DOHH2 (cell line): ENCODE results near the gene SLC4A1AP.

Source experiments
- H3F3A ChIP-seq: fragments of 200-600 bp; sonication (generic), shearing (Covaris generic); 2 replicates; pipeline ENCODE4 v1.6.0; 2016; ENCODE audit warnings: antibody characterized with exemption, mild to moderate bottlenecking; ENCODE audit not compliant: control insufficient read depth, insufficient read depth
- H3K27ac ChIP-seq: fragments of 200-600 bp; sonication (generic); 2 replicates; pipeline ENCODE4 v1.5.1; 2014; ENCODE audit warnings: low read depth, mild to moderate bottlenecking, low read length, moderate library complexity
- H3K27me3 ChIP-seq: fragments of 200-600 bp; sonication (generic); 2 replicates; pipeline ENCODE4 v1.6.1; 2014; ENCODE audit warnings: mild to moderate bottlenecking, low read length, mixed read lengths; ENCODE audit not compliant: control insufficient read depth
- H3K36me3 ChIP-seq: fragments of 200-600 bp; sonication (generic); 2 replicates; pipeline ENCODE4 v1.6.1; 2014; ENCODE audit warnings: mild to moderate bottlenecking, low read length, moderate library complexity, mixed read lengths; ENCODE audit not compliant: control insufficient read depth
- H3K4me1 ChIP-seq: fragments of 200-600 bp; sonication (generic); 2 replicates; pipeline ENCODE4 v1.6.1; 2014; ENCODE audit warnings: mild to moderate bottlenecking, low read length, mixed read lengths; ENCODE audit not compliant: control insufficient read depth
- H3K4me2 ChIP-seq: fragments of 200-600 bp; sonication (generic); 2 replicates; pipeline ENCODE4 v1.6.0; 2014; ENCODE audit warnings: mild to moderate bottlenecking, low read length, moderate library complexity
- H3K4me3 ChIP-seq: fragments of 200-600 bp; sonication (generic); 2 replicates; pipeline ENCODE4 v1.5.1; 2014; ENCODE audit warnings: mild to moderate bottlenecking, low read length, mixed read lengths
- H3K79me2 ChIP-seq: fragments of 200-600 bp; sonication (generic); 2 replicates; pipeline ENCODE4 v1.6.1; 2014; ENCODE audit warnings: mild to moderate bottlenecking, low read length, mixed read lengths; ENCODE audit not compliant: control insufficient read depth
- H3K9me2 ChIP-seq: fragments of 200-600 bp; sonication (generic); replicated peaks from 2 replicates; pipeline ENCODE4 v1.6.1; 2014; ENCODE audit warnings: mild to moderate bottlenecking, low read length, mixed read lengths; ENCODE audit not compliant: control insufficient read depth
- H3K9me3 ChIP-seq: fragments of 200-600 bp; sonication (generic); 2 replicates; pipeline ENCODE4 v1.6.1; 2014; ENCODE audit warnings: antibody characterized with exemption, low read length, mixed read lengths; ENCODE audit not compliant: control insufficient read depth, insufficient read depth
- H4K20me1 ChIP-seq: fragments of 200-600 bp; sonication (generic); 2 replicates; pipeline ENCODE4 v1.6.0; 2014; ENCODE audit warnings: low read depth, mild to moderate bottlenecking, antibody characterized with exemption, low read length, moderate library complexity; ENCODE audit not compliant: control insufficient read depth, insufficient read depth
- CTCF ChIP-seq: fragments of 200-600 bp; sonication (generic); IDR thresholded peaks from one replicate; pipeline ENCODE4 v1.5.1; 2014; ENCODE audit warnings: antibody characterized with exemption, mild to moderate bottlenecking, low read depth, low read length; ENCODE audit not compliant: poor library complexity, severe bottlenecking
- EZH2phosphoT487 ChIP-seq: fragments of 200-600 bp; sonication (generic); IDR thresholded peaks from 2 replicates; pipeline ENCODE4 v1.6.1; 2017; ENCODE audit warnings: borderline replicate concordance, mild to moderate bottlenecking, antibody characterized with exemption, low read length, moderate library complexity, mixed read lengths

SLC4A1AP gene

GRCh38 chr2:27728081-27728858, 64.6 kb downstream of the SLC4A1AP start:
- no peak overlapping the region for H3K27ac ChIP-seq
- H3K9me3 ChIP-seq: no peaks in the 10 kb centered on the region
- H4K20me1 ChIP-seq: no peaks in the 10 kb centered on the region
- H3K4me2 ChIP-seq: no peak overlapping the region
- peaks cover 14% of the 10 kb centered on the region for H3K4me1 ChIP-seq
- H3K4me3 ChIP-seq: no peak overlapping the region
- no peaks in the 10 kb centered on the region for H3K36me3 ChIP-seq
- H3K79me2 ChIP-seq: no peaks in the 10 kb centered on the region
- no peaks in the 10 kb centered on the region for H3F3A ChIP-seq
- no peaks in the 10 kb centered on the region for H3K9me2 ChIP-seq
- peaks cover 5% of the 10 kb centered on the region; the same call in 1 of the 2 replicates for H3K27me3 ChIP-seq
- TF ChIP-seq CTCF: no peak
- no peak for TF ChIP-seq EZH2phosphoT487

- no peaks in the 10 kb centered on the region for H3K79me2 ChIP-seq
- H3K4me1 ChIP-seq: peaks cover 14% of the 10 kb centered on the region
- H3K9me2 ChIP-seq: no peaks in the 10 kb centered on the region
- H3K36me3 ChIP-seq: no peaks in the 10 kb centered on the region
- no peaks in the 10 kb centered on the region for H3K9me3 ChIP-seq
- no peak overlapping the region for H3K4me3 ChIP-seq
- no peak overlapping the region for H3K4me2 ChIP-seq
- no peak overlapping the region for H3K27ac ChIP-seq
- H3F3A ChIP-seq: no peaks in the 10 kb centered on the region
- no peaks in the 10 kb centered on the region for H4K20me1 ChIP-seq
- H3K27me3 ChIP-seq: peaks cover 5% of the 10 kb centered on the region; the same call in 1 of the 2 replicates
- TF ChIP-seq CTCF: no peak
- no peak for TF ChIP-seq EZH2phosphoT487
These were observed 65.5 kb downstream of the SLC4A1AP start for GRCh38 chr2:27729198-27729597.

- no peak for TF ChIP-seq EZH2phosphoT487
- TF ChIP-seq CTCF: no peak
- H3F3A ChIP-seq: no peaks in the 10 kb centered on the region
- H3K27me3 ChIP-seq: peaks cover 5% of the 10 kb centered on the region; the same call in 1 of the 2 replicates
- no peaks in the 10 kb centered on the region for H3K36me3 ChIP-seq
- no peaks in the 10 kb centered on the region for H4K20me1 ChIP-seq
- H3K4me1 ChIP-seq: peaks cover 14% of the 10 kb centered on the region
- no peaks in the 10 kb centered on the region for H3K9me2 ChIP-seq
- H3K9me3 ChIP-seq: no peaks in the 10 kb centered on the region
- no peaks in the 10 kb centered on the region for H3K79me2 ChIP-seq
- no peak overlapping the region for H3K4me3 ChIP-seq
- no peak overlapping the region for H3K4me2 ChIP-seq
- no peak overlapping the region for H3K27ac ChIP-seq
These were observed 65.9 kb downstream of the SLC4A1AP start for GRCh38 chr2:27729614-27730013.
